Subcutaneous adipose tissue (tissue), 4 donors: Measurements from ENCODE around the gene USP10. TPM values are rescaled to one million over a fixed set of nuclear protein-coding genes. Genes with fewer than 3 reads are reported as not detected.

Experiments used
- total RNA-seq, 4 donors: library from RNA; depleted of rRNA; stranded (reverse); fragments of >200 nt; gene quantifications; one replicate each; pipeline ENCODE4 v1.1.0, GENCODE V29; 2016
- TF ChIP-seq, protein P1 (sequence below): fragments of 450-650 bp; IDR thresholded peaks from one replicate; pipeline ENCODE4 v1.5.1; 2016; ENCODE audit warnings: low read depth, mild to moderate bottlenecking, control low read depth, antibody characterized with exemption, moderate library complexity

USP10 gene
- total RNA-seq, 4 donors from 2014 or later: 29.7 to 85.1 (median 43.5) TPM

GRCh38 chr16:84807776-84808175 is 108.0 kb downstream of the USP10 start:
- TF ChIP-seq, protein P1, sequence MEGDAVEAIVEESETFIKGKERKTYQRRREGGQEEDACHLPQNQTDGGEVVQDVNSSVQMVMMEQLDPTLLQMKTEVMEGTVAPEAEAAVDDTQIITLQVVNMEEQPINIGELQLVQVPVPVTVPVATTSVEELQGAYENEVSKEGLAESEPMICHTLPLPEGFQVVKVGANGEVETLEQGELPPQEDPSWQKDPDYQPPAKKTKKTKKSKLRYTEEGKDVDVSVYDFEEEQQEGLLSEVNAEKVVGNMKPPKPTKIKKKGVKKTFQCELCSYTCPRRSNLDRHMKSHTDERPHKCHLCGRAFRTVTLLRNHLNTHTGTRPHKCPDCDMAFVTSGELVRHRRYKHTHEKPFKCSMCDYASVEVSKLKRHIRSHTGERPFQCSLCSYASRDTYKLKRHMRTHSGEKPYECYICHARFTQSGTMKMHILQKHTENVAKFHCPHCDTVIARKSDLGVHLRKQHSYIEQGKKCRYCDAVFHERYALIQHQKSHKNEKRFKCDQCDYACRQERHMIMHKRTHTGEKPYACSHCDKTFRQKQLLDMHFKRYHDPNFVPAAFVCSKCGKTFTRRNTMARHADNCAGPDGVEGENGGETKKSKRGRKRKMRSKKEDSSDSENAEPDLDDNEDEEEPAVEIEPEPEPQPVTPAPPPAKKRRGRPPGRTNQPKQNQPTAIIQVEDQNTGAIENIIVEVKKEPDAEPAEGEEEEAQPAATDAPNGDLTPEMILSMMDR: no peak

DNA sequence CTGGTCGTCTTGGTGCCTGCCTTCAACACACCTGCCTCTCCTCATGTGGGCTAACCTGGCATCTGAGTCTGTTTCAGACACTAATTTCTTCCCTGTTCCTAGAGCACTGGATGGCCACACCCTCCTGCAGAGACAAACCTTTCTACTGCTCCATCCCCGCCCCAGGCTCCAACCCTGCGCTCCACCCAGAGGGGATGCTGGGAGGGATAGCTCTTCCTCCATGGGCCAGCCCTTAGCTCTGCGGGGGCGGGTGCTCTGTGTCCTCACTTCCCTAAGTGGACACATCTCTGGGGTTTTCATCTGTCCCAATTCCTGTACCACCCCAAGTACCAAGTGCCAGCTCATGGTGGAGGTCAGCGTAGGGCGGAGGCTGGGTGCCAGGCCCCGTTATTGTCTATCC is 109.0 kb downstream of the USP10 start:
- TF ChIP-seq, protein P1: no peak

- TF ChIP-seq, protein P1: no peak
These were observed 110.9 kb downstream of the USP10 start for GRCh38 chr16:84810518-84811273.

DNA sequence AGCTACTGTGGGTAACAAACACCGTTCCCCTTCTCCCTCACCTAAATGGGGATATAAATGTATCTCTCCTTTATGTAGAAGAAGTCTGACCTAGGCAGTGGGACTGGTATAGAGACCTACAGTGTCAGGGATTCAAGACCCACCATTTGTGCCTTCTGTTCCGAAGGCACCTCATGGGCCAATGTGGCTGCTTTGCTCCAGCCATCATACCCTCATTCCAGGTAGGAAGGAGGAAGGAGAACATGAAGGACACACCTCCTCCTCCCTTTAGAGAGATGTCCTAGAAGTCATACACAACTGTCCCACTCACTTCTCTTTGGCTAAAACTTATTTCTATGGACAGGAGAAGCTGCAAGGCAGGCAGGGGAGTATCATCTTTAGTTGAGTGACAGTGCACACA is 111.7 kb downstream of the USP10 start:
- TF ChIP-seq, protein P1: no peak

DNA sequence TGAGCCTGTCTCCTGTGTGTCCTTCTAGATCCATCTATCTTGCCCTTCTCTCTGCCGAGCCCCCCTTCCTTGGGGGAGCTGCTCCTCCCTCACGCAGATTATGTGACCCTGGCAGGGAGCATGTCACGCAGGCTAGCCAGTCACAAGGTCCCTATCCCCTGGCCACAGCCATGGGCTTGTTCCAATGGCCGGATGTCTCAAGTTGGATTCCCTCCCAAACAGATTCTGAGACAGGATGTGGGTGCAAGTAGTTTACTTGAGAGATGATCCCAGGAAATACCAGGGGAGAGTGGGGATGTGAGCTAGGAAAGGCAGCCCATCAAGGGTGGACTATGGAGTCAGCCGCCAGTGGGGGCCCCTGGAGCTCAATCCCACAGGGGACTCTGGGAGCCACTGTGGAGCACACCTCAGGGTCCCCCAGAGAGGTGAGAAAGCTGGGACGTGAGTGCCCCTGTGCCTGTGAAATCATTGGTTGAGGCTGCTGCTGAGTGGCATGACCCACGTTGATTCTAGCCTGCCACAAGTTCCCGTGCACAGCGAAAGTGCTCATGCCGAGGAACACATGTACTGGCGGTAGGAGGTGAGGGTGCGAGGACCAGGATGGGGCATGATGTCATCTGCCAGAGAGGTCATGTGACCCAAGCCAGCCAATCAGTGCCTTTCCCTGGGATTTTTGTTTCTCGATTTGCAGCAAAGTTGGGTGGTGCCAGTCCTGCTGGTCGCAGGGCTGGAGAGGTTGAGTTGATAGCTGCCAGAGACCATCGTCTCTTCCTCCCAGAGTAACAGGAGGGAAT is 113.5 kb downstream of the USP10 start:
- TF ChIP-seq, protein P1: no peak

- TF ChIP-seq, protein P1: no peak
These were observed 115.7 kb downstream of the USP10 start for GRCh38 chr16:84815462-84815861.

- TF ChIP-seq, protein P1: no peak
These were observed 116.2 kb downstream of the USP10 start for GRCh38 chr16:84816023-84816422.
